ENCODE results near the gene C1QTNF3.

C1QTNF3 gene

DNA sequence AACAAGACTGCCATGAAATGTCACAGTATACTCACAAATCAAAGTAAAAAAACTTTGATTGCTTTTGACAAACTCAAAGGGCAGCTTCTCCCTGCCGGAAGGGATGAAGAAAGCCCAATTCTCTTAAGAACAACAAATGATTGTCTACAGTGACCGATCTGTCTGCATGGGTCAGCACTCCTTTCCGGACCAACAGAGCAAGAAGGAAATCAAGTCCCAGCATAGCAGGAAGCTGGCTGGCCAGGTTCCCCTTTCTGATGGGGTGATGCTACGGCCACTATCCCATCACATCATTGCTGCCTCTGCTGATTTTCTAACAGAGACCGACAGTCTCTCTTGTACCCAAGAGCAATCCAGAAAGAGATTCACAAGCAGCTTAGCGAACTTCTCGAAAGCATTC is 692 bp downstream of the C1QTNF3 start:
- TF ChIP-seq ZNF654 (tag by site-specific recombination; IDR thresholded peaks at IDR 0.05; ENCODE audit: low read depth) (no peak), MZF1 (tag by site-specific recombination; IDR thresholded peaks at IDR 0.05; ENCODE audit: borderline replicate concordance) (no peak), ZNF747 (tag by site-specific recombination; IDR thresholded peaks at IDR 0.05) (no peak), RBAK (tag by site-specific recombination; IDR thresholded peaks at IDR 0.05) (no peak), ZNF223 (tag by site-specific recombination; IDR thresholded peaks at IDR 0.05) (no peak), ZNF221 (tag by site-specific recombination; IDR thresholded peaks at IDR 0.05; ENCODE audit: borderline replicate concordance) (no peak), ZBTB48 (tag by site-specific recombination; IDR thresholded peaks at IDR 0.05) (no peak), ZNF596 (tag by site-specific recombination; IDR thresholded peaks at IDR 0.05) (no peak), REPIN1 (tag by site-specific recombination; IDR thresholded peaks at IDR 0.05; ENCODE audit: low read depth) (no peak), ZNF2 (tag by site-specific recombination; IDR thresholded peaks at IDR 0.05) (no peak), ZNF239 (tag by site-specific recombination; IDR thresholded peaks at IDR 0.05) (no peak), ZNF366 (tag by site-specific recombination; conservative IDR thresholded peaks at IDR 0.05) (no peak), KLF8 (tag by site-specific recombination; IDR thresholded peaks at IDR 0.05) (no peak), GLI4 (tag by site-specific recombination; IDR thresholded peaks at IDR 0.05) (no peak)
- POLR2A ChIA-PET: interaction anchor here (1.2 kb wide), 1 partner anchor 34 kb away, joined by 3 read pairs; the partner anchor contains the start of gene AMACR
- Histone ChIP-seq H3K4me1 (ENCODE audit: control insufficient read depth, insufficient read depth, low read length) (no peaks in the 10 kb centered on the region), H3K4me3 (ENCODE audit: low read depth, low read length) (no peak overlapping the region), H3K27ac (ENCODE audit: extremely low read depth, low read depth, low read length) (no peak overlapping the region), H3K36me3 (ENCODE audit: control insufficient read depth in 2 of 2, insufficient read depth in 1 of 2, low read length in 2 of 2) (no peaks in the 10 kb centered on the region), H3K9me3 (ENCODE audit: control insufficient read depth, insufficient read depth, low read depth, low read length) (no peaks in the 10 kb centered on the region)
- CTCF ChIA-PET: no interaction called here

- Histone ChIP-seq H3K9me3 (ENCODE audit: control insufficient read depth, insufficient read depth, low read depth, low read length) (no peaks in the 10 kb centered on the region), H3K4me1 (ENCODE audit: control insufficient read depth, insufficient read depth, low read length) (no peaks in the 10 kb centered on the region), H3K4me3 (ENCODE audit: low read depth, low read length) (no peak overlapping the region), H3K27ac (ENCODE audit: extremely low read depth, low read depth, low read length) (no peak overlapping the region), H3K36me3 (ENCODE audit: control insufficient read depth in 2 of 2, insufficient read depth in 1 of 2, low read length in 2 of 2) (no peaks in the 10 kb centered on the region)
- TF ChIP-seq ZEB2 (tag by site-specific recombination; IDR thresholded peaks at IDR 0.05) (no peak), ZNF248 (tag by site-specific recombination; IDR thresholded peaks at IDR 0.05) (no peak), ZNF266 (tag by site-specific recombination; IDR thresholded peaks at IDR 0.05; ENCODE audit: low read depth) (no peak), ZNF596 (tag by site-specific recombination; IDR thresholded peaks at IDR 0.05) (no peak), ZNF16 (tag by site-specific recombination; IDR thresholded peaks at IDR 0.05; ENCODE audit: low read depth) (no peak), ZNF366 (tag by site-specific recombination; conservative IDR thresholded peaks at IDR 0.05) (no peak), ZBTB1 (tag by site-specific recombination; IDR thresholded peaks at IDR 0.05) (no peak), KLF7 (tag by site-specific recombination; IDR thresholded peaks at IDR 0.05; ENCODE audit: borderline replicate concordance) (no peak), ZNF398 (tag by site-specific recombination; IDR thresholded peaks at IDR 0.05) (no peak), ZNF26 (tag by site-specific recombination; IDR thresholded peaks at IDR 0.05) (no peak)
- ChIA-PET POLR2A (no interaction called here), CTCF (no interaction called here)
These were observed 1.6 kb downstream of the C1QTNF3 start for GRCh38 chr5:34041247-34041972.
